Astrocyte of the spinal cord (primary cell): ENCODE measurements around the gene POLD1.
A peak's percentile ranks its signal among the peaks of the same experiment; 100 is the strongest.

Experiments
- DNase-seq: peaks from one replicate; pipeline ENCODE4 v3.0.0; 2011; ENCODE audit warnings: low read depth, low spot score
- H3K4me3 ChIP-seq: 2 replicates; pipeline ENCODE4 v1.5.1; 2011; ENCODE audit warnings: low read depth, mild to moderate bottlenecking, low read length, moderate library complexity
- CTCF ChIP-seq: IDR thresholded peaks from 2 replicates; pipeline ENCODE4 v1.5.1; 2012; ENCODE audit warnings: low read depth, mild to moderate bottlenecking, low read length, inconsistent platforms
- in situ Hi-C: cut with HindIII; loops from 2 replicates; pipeline ENCODE4 v1.10.0; 2017; ENCODE audit warnings: low sequenced_read_pairs

Gene POLD1

GRCh38 chr19:50368649-50369570 lies 15.2 kb upstream of the POLD1 start:
- in situ Hi-C loops, result no loop called here
- TF ChIP-seq CTCF, result peak; percentile 81
- DNase-seq, result peak; percentile 85
- H3K4me3 ChIP-seq, result peak overlapping the region; percentile 66

- in situ Hi-C loops, result no loop called here
- no peak for DNase-seq
- no peak for TF ChIP-seq CTCF
- H3K4me3 ChIP-seq, result no peak overlapping the region
These were observed 12.2 kb upstream of the POLD1 start for GRCh38 chr19:50371914-50372475.

GRCh38 chr19:50376166-50377050 lies 7.7 kb upstream of the POLD1 start, which contains the start of gene NR1H2:
NR1H2 (plus strand) TSS chr19:50376457; CDS start chr19:50377606, 1,149 bp downstream.
- TF ChIP-seq CTCF, result no peak
- peak within 1 kb of the TSS; percentile 97 for H3K4me3 ChIP-seq
- DNase-seq, result peak; percentile 98
- in situ Hi-C loops, result no loop called here

- H3K4me3 ChIP-seq, result peak overlapping the region; percentile 27
- in situ Hi-C loops, result no loop called here
- no peak for TF ChIP-seq CTCF
- DNase-seq, result no peak
These were observed 7.1 kb upstream of the POLD1 start for GRCh38 chr19:50377051-50377461.

- TF ChIP-seq CTCF, result no peak
- DNase-seq, result no peak
- in situ Hi-C loops, result no loop called here
- H3K4me3 ChIP-seq, result no peak overlapping the region
These were observed 6.6 kb upstream of the POLD1 start for GRCh38 chr19:50377517-50377916.

GRCh38 chr19:50378169-50378862 lies 5.8 kb upstream of the POLD1 start:
- in situ Hi-C loops, result no loop called here
- no peak for DNase-seq
- no peak overlapping the region for H3K4me3 ChIP-seq
- no peak for TF ChIP-seq CTCF
